GM20000 (cell line): ENCODE data around the gene C16orf96.

ENCODE experiments used
- DNase-seq: peaks from one replicate; pipeline ENCODE4 v3.0.0; 2012; ENCODE audit warnings: low spot score
- CTCF ChIP-seq: IDR thresholded peaks from 2 replicates; pipeline ENCODE4 v1.5.1; 2012; ENCODE audit warnings: mild to moderate bottlenecking, control low read depth; ENCODE audit errors: extremely low read depth, missing control alignments

C16orf96 gene

GRCh38 chr16:4604401-4604800, 48.3 kb downstream of the C16orf96 start:
- DNase-seq, result no peak
- no peak for TF ChIP-seq CTCF

- no peak for DNase-seq
- TF ChIP-seq CTCF, result no peak
Measured at GRCh38 chr16:4606354-4606753, 50.2 kb downstream of the C16orf96 start.

GRCh38 chr16:4607841-4608703, 51.9 kb downstream of the C16orf96 start:
- no peak for DNase-seq
- TF ChIP-seq CTCF, result no peak

- no peak for DNase-seq
- no peak for TF ChIP-seq CTCF
Measured at GRCh38 chr16:4608704-4608980, 52.5 kb downstream of the C16orf96 start.

GRCh38 chr16:4609200-4610010, 53.3 kb downstream of the C16orf96 start:
- no peak for DNase-seq

GRCh38 chr16:4610011-4611005, 54.2 kb downstream of the C16orf96 start:
- DNase-seq, result no peak
- TF ChIP-seq CTCF, result no peak

More at GRCh38 chr16:4609200-4610010, 53.3 kb downstream of the C16orf96 start:
- TF ChIP-seq CTCF, result no peak
